Naive thymus-derived CD8-positive, alpha-beta T cell (primary cell): ENCODE data around the gene MIP. TPM values are rescaled to one million over a fixed set of nuclear protein-coding genes. Genes with fewer than 3 reads are reported as not detected.
A peak's percentile ranks its signal among the peaks of the same experiment; 100 is the strongest.

Experiments
- ATAC-seq, 2 donors: fragments of 150-1000 bp; cut with Tn5 transposase in 1 of 2; sonication (Bioruptor Pico), chemical (Tn5 transposase) in 1 of 2; 1 replicate in 1 of 2; 2 replicates in 1 of 2; pipeline ENCODE4 v1.10.0; 2021; ENCODE audit warnings: mild to moderate bottlenecking in 2 of 2, moderate library complexity in 2 of 2
- POLR2A ChIA-PET: fragments of 350-600 bp; sonication (Branson Sonifier 250); formaldehyde crosslinking; loops from one replicate; lab custom pipeline; 2021; ENCODE audit warnings: antibody characterized with exemption; lab: Charles Lee
- DNase-seq, 10 donors: peaks; one replicate each; pipeline versions ENCODE4 v3.0.0 to v3.0.0-alpha.2; 2020 to 2022
- H3K27ac Mint-ChIP-seq, 10 donors: one replicate each; pipeline ENCODE4 v1.8.0; 2020 to 2022; ENCODE audit warnings: mild to moderate bottlenecking in 10 of 10, mixed read lengths in 10 of 10, moderate library complexity in 4 of 10, inconsistent platforms in 1 of 10
- H3K27me3 Mint-ChIP-seq, 5 donors: one replicate each; pipeline ENCODE4 v1.8.0; 2021 to 2022; ENCODE audit warnings: mixed read lengths in 5 of 5
- H3K36me3 Mint-ChIP-seq, 3 donors: one replicate each; pipeline ENCODE4 v1.8.0; 2020 to 2022; ENCODE audit warnings: mixed read lengths in 3 of 3, mild to moderate bottlenecking in 2 of 3, inconsistent platforms in 1 of 3
- H3K4me1 Mint-ChIP-seq, 4 donors: one replicate each; pipeline ENCODE4 v1.8.0; 2021 to 2022; ENCODE audit warnings: mixed read lengths in 4 of 4
- H3K4me3 Mint-ChIP-seq, 10 donors: one replicate each; pipeline ENCODE4 v1.8.0; 2020 to 2022; ENCODE audit warnings: mild to moderate bottlenecking in 10 of 10, mixed read lengths in 10 of 10, moderate library complexity in 6 of 10, inconsistent platforms in 1 of 10
- H3K9me3 Mint-ChIP-seq, 9 donors: one replicate each; pipeline ENCODE4 v1.8.0; 2020 to 2022; ENCODE audit warnings: mixed read lengths in 9 of 9, mild to moderate bottlenecking in 3 of 9, inconsistent platforms in 1 of 9, moderate library complexity in 1 of 9
- polyA plus RNA-seq, 3 donors: library from polyadenylated mRNA; unstranded; fragments of 300-500 nt; fragmentation: Illumina TruSeq; gene quantifications; one replicate each; pipeline ENCODE4 v1.2.3, GENCODE V29; 2021
- total RNA-seq, 8 experiments: library from RNA in 2 of 8; stranded (reverse) in 2 of 8; gene quantifications; one replicate each; pipeline ENCODE4 v1.2.3 and lab custom pipeline; 2021 to 2026

MIP gene
- total and polyA plus RNA-seq, 5 experiments from 2014 or later: not detected

DNA sequence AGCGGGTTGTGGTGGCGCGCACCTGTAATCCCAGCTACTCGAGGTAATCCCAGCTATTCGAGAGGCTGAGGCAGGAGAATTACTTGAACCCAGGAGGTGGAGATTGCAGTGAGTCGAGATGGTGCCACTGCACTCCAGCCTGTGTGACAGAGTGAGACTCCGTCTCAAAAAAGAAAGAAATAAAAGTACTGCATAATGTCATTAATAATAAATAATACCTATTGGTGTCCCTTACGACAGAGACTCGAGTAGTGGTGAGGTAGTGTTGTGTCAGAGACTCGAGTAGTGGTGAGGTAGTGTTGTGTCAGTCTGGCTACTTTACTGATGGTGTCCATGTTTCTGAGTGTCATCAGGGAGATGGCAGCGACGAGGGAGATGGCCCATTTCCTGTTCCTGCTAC lies 32.2 kb upstream of the MIP start:
- peaks cover 4 to 13% (median 8%) of the 10 kb centered on the region in 5 donors for H3K27me3 Mint-ChIP-seq

DNA sequence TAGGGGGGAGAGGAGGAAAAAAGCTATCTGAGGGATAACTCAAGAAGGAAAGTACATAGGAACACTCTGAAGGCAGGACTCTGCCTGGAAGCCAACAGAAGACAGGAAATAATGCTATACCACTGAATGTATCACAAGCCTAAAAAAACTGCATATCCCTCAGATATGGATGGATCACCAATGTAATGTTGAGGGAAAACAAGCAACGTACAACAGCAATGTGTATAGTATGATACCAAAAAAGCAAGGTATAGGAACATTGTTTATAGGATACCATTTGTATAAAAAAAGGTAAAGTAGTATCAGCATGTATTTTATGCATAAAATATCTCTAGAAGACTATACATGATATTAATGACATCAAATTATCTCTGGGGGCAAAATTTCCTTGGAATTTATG lies 30.1 kb upstream of the MIP start:
- no peak for DNase-seq
- no peaks in the 10 kb centered on the region for H3K36me3 Mint-ChIP-seq
- H3K4me1 Mint-ChIP-seq: peaks cover 12 to 27% (median 20%) of the 10 kb centered on the region in 4 donors
- no peaks in the 10 kb centered on the region for H3K9me3 Mint-ChIP-seq
- H3K4me3 Mint-ChIP-seq: no peak overlapping the region
- POLR2A ChIA-PET: interaction anchor here (2.7 kb wide), 1 partner anchor 15 kb away, joined by 8 read pairs; the partner anchor contains the start of gene SPRYD4
- H3K27ac Mint-ChIP-seq: peak overlapping the region in 1 of 10 donors; percentile 12
- peaks cover 0 to 3% (median 0%) of the 10 kb centered on the region in 5 donors for H3K27me3 Mint-ChIP-seq
- no peak for ATAC-seq

More for the DNA sequence above, 32.2 kb upstream of the MIP start:
- peaks cover 8 to 20% (median 18%) of the 10 kb centered on the region in 4 donors for H3K4me1 Mint-ChIP-seq
- H3K36me3 Mint-ChIP-seq: no peaks in the 10 kb centered on the region
- DNase-seq (no peak), ATAC-seq (no peak)
- H3K9me3 Mint-ChIP-seq: no peaks in the 10 kb centered on the region
- H3K27ac Mint-ChIP-seq: peak overlapping the region in 2 of 10 donors; percentile 37 to 82
- H3K4me3 Mint-ChIP-seq: peak overlapping the region; percentile 88 to 95 (median 94)
- POLR2A ChIA-PET: no interaction called here

DNA sequence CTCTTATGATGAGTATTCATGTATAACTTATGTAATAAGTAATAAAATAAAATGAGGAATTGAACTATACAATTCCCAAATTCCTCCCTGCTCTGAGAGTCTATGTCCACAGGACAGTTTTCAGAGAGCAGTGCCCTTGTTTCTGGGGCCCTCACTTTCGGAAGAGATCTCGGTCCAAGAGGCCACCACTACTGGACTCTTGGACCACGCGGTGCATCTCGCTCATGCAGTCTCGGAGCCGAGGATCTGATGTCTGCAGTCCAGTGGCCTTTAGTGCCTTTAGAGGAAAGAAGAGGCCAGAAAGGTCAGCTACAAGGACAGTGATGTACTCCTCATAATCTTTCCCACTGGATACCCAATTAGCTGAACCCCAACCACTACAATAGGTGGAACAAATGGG lies 25.2 kb upstream of the MIP start:
- no peak overlapping the region for H3K27ac Mint-ChIP-seq
- no peak overlapping the region for H3K4me3 Mint-ChIP-seq
- H3K27me3 Mint-ChIP-seq: no peaks in the 10 kb centered on the region
- POLR2A ChIA-PET: interaction anchor here (0.9 to 1.7 kb wide), 2 partner anchors 12 to 364 kb away, joined by 5 to 6 read pairs; partner anchors contain the start of gene SPRYD4
- DNase-seq: no peak
- peaks cover 0 to 10% (median 5%) of the 10 kb centered on the region in 4 donors for H3K4me1 Mint-ChIP-seq
- no peak for ATAC-seq
- H3K9me3 Mint-ChIP-seq: no peaks in the 10 kb centered on the region
- H3K36me3 Mint-ChIP-seq: peaks cover 0 to 3% (median 0%) of the 10 kb centered on the region in 3 donors

DNA sequence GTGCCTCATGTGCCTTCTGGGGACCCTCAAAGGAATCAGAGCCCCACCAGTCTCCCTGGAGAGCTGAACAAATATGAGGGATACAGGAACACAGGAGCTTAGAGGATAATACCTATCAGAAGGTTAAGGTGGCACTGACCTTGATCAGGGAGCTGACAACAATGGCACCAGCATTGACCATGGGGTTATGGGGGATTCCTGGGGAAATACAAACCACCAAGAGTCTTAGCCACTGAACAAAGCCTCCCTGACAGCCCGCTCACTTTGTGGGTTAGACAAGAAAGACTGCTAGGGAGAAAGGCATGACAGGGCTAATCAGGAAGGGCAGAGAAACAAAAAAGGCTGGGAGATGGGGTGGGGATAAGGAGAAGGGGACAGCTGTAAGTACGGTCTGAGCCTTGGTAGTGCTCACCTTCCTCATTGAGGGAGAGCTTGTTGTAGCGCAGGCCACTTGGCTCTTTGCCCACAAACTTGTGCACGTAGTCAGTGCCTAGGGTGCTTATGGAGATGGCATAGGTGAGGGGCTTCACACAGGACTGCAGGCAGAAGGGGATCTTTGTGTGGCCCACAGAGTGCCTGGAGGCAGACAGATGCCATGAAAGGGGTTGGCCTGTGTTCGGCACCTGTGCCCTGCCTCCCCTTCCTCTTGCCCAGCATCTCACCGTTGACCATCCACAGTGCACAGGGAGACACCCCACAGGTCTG lies 23.2 kb upstream of the MIP start:
- DNase-seq (no peak), ATAC-seq (no peak)
- peak overlapping the region in 1 of 10 donors; percentile 3 for H3K4me3 Mint-ChIP-seq
- H3K27me3 Mint-ChIP-seq: no peaks in the 10 kb centered on the region
- H3K4me1 Mint-ChIP-seq: peaks cover 0 to 10% (median 7%) of the 10 kb centered on the region in 4 donors
- H3K9me3 Mint-ChIP-seq: no peaks in the 10 kb centered on the region
- POLR2A ChIA-PET: interaction anchor here (1.3 kb wide), 1 partner anchor 9 kb away, joined by 3 read pairs; the partner anchor contains the start of gene SPRYD4
- peak overlapping the region in 4 of 10 donors; percentile 14 to 62 (median 26) for H3K27ac Mint-ChIP-seq
- peaks cover 0 to 13% (median 0%) of the 10 kb centered on the region in 3 donors for H3K36me3 Mint-ChIP-seq

DNA sequence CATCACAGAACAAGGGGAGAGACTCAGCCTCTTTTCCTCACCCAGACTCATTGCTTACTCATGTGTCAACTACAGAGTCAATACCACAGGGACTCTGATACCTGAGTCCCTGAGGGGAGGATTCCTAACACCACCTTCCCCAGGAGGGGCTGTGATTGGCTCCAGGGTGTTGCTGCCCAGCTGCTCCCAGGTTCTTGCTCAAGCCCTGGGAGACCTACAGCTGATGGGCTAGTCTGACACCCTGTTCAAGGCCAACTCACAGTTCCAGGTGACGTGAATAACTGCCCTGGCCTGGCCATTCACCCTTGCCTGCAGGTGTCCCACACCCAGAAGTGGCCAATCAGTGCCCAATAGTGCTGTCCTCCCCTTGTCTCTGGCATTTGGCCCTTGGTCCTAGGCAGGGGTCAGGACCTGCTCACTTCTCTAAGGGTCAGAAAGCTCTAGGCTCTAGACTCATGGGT lies 22.5 kb upstream of the MIP start:
- ATAC-seq (no peak), DNase-seq (no peak)
- POLR2A ChIA-PET: interaction anchor here (0.8 to 1.3 kb wide), 2 partner anchors 8 to 13 kb away, joined by 3 read pairs; partner anchors contain the start of gene SPRYD4
- peak overlapping the region in 2 of 10 donors; percentile 23 to 29 for H3K27ac Mint-ChIP-seq
- H3K4me3 Mint-ChIP-seq: no peak overlapping the region
- H3K9me3 Mint-ChIP-seq: no peaks in the 10 kb centered on the region
- H3K36me3 Mint-ChIP-seq: peaks cover 0 to 13% (median 0%) of the 10 kb centered on the region in 3 donors
- H3K27me3 Mint-ChIP-seq: no peaks in the 10 kb centered on the region
- H3K4me1 Mint-ChIP-seq: peaks cover 2 to 12% (median 7%) of the 10 kb centered on the region in 4 donors

DNA sequence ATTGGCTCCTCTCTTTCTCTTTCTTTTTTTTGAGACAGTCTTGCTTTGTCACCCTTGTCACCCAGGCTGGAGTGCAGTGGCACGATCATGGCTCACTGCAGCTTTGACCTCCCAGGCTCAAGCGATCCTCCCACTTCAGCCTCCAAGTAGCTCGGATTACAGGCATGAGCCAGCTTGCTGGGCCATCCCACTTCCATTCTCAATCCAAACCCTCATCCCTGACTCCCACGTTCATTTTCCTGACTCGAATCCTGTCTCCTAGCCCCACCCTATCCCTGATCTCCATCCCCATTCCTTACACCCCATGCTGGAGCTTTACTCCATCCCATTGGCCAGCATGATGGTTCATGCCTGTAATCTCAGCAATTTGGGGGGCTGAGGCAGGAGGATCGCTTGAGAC lies 21.7 kb upstream of the MIP start:
- no peak overlapping the region for H3K4me3 Mint-ChIP-seq
- ATAC-seq (no peak), DNase-seq (no peak)
- H3K36me3 Mint-ChIP-seq: peaks cover 0 to 15% (median 0%) of the 10 kb centered on the region in 3 donors
- POLR2A ChIA-PET: interaction anchor here (0.8 kb wide), 1 partner anchor 12 kb away, joined by 3 read pairs; no protein-coding TSS in a partner anchor
- peaks cover 6 to 21% (median 12%) of the 10 kb centered on the region in 4 donors for H3K4me1 Mint-ChIP-seq
- H3K9me3 Mint-ChIP-seq: no peaks in the 10 kb centered on the region
- H3K27me3 Mint-ChIP-seq: no peaks in the 10 kb centered on the region
- H3K27ac Mint-ChIP-seq: peak overlapping the region in 5 of 10 donors; percentile 36 to 81 (median 45)

DNA sequence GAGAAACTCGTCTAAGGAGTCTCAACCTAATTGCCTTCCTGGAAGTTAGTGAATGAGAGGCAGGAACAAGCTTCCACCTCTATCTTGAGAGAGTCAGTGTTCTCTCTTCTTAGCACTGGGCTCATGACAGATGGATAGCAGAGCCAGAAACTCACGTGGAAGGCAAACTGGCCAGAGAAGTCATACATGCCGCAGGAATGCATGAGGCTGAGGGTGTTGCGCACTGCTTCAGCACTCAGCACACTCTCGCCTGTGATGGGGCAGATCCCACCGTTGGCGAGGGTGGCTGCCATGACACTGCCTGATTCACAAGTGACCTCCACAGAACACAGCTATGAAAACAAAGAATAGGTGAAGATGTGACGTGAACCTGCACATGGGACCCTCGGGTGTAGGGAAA lies 19.9 kb upstream of the MIP start:
- H3K4me3 Mint-ChIP-seq: no peak overlapping the region

DNA sequence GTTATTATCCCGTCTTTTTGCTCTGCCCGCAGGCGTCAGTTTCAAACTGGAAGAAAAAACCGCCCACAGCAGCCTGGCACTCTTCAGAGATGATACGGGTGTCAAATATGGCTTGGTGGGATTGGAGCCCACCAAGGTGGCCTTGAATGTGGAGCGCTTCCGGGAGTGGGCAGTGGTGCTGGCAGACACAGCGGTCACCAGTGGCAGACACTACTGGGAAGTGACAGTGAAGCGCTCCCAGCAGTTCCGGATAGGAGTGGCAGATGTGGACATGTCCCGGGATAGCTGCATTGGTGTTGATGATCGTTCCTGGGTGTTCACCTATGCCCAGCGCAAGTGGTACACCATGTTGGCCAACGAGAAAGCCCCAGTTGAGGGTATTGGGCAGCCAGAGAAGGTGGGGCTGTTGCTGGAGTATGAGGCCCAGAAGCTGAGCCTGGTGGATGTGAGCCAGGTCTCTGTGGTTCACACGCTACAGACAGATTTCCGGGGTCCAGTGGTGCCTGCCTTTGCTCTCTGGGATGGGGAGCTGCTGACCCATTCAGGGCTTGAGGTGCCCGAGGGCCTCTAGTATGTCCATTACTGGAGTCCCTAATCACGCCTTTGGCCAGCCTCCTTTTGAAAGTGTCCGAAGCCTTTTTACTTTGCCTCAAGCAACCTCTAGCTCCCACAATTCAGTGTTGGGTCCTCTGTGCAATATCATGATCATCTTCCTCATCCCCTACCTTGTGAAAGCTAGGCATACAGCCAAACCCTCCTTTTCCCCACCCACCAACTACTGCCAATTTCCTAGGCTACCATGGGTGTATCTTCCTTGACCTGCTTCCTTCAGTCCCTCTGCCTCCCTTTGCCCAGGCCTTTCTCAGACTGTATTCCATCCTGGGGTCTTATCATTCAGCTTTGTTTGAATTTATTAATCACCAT lies 14.8 kb upstream of the MIP start:
- H3K27me3 Mint-ChIP-seq: no peaks in the 10 kb centered on the region
- no peaks in the 10 kb centered on the region for H3K9me3 Mint-ChIP-seq
- POLR2A ChIA-PET: interaction anchor here (0.5 to 2.4 kb wide), 15 partner anchors 8 to 365 kb away, joined by 3 to 8 read pairs (median 5); partner anchors contain the start of genes GLS2, PA2G4, RNF41 and SMARCC2
- peaks cover 0 to 8% (median 0%) of the 10 kb centered on the region in 3 donors for H3K36me3 Mint-ChIP-seq
- peak overlapping the region; percentile 90 to 98 (median 96) for H3K4me3 Mint-ChIP-seq
- H3K27ac Mint-ChIP-seq: peak overlapping the region; percentile 96 to 99 (median 98)
- ATAC-seq: no peak
- peaks cover 18 to 39% (median 33%) of the 10 kb centered on the region in 4 donors for H3K4me1 Mint-ChIP-seq
- no peak for DNase-seq

More for the DNA sequence above, 19.9 kb upstream of the MIP start:
- peaks cover 13 to 29% (median 20%) of the 10 kb centered on the region in 4 donors for H3K4me1 Mint-ChIP-seq
- ATAC-seq (no peak), DNase-seq (no peak)
- H3K27ac Mint-ChIP-seq: peak overlapping the region in 3 of 10 donors; percentile 38 to 44 (median 41)
- no peaks in the 10 kb centered on the region for H3K27me3 Mint-ChIP-seq
- H3K9me3 Mint-ChIP-seq: no peaks in the 10 kb centered on the region
- POLR2A ChIA-PET: no interaction called here
- peaks cover 0 to 15% (median 0%) of the 10 kb centered on the region in 3 donors for H3K36me3 Mint-ChIP-seq

DNA sequence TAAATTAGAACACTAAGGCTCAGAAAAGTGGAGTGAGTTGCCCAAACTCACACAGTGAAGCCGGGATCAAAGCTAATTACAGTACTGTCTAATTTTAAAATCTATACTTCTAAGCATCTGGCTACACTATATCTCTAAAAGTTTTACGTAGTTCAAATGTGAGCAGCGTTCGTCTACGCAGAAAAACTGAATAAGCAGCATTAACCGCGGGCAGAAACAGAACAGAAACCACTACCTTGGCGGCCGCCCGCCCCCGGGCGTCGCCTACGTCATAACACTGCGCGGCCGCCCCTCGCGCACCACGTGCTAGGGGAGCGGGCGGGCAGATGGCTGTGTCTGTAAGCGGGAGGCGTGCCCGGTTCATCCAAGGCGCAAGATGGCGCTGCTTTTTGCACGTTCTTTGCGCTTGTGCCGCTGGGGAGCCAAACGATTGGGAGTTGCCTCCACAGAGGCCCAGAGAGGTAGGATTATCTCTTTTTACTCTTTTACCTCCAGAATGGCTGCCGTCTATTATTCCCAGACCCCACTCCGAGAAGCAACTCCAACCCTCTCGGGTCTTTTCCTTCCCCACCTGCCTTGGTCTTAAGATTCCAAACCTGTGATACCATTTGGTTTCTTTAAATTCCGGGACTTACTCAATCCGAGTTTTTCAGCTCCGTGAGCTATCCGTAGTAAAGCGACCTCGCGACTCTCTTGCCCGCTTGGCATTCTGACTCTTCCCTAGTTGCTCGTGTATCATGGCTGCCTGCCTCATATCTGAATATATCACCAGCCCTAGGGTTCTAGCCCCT lies 14.0 kb upstream of the MIP start, which contains the start of gene SPRYD4:
Gene SPRYD4, plus strand, starts transcription at position 363 of the 791 bp plus-strand sequence. Its CDS starts 14 bp downstream, at position 377.
- peak within 1 kb of the TSS; percentile 96 to 99 (median 98) for H3K27ac Mint-ChIP-seq

DNA sequence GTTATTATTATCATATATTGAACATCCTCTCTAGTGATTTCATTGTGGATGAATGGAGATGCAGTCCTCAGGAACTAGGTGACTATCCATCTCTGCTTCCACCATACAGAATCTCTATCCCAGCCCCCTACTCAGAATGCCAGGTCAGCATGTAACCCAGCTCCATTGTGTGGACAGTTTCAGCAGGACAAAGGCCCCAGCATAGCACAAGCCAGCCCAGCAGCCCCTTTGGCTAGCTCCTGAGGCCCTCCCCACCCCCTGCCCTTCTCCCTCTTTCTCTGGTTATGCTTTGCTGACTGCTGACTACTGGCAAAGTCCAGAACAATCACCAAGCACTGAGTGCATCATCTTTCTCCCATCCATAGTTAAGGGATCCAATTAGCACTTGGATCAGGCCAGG lies 8.1 kb upstream of the MIP start:
- no peak overlapping the region for H3K4me3 Mint-ChIP-seq
- H3K27ac Mint-ChIP-seq: no peak overlapping the region
- ATAC-seq (no peak), DNase-seq (no peak)
- H3K9me3 Mint-ChIP-seq: no peaks in the 10 kb centered on the region
- H3K27me3 Mint-ChIP-seq: no peaks in the 10 kb centered on the region
- peaks cover 3 to 11% (median 6%) of the 10 kb centered on the region in 4 donors for H3K4me1 Mint-ChIP-seq
- POLR2A ChIA-PET: interaction anchor here (1.4 kb wide), 1 partner anchor 147 kb away, joined by 3 read pairs; the partner anchor contains the start of gene CNPY2
- no peaks in the 10 kb centered on the region for H3K36me3 Mint-ChIP-seq

More for the DNA sequence above, 14.0 kb upstream of the MIP start, which contains the start of gene SPRYD4:
- Mint-ChIP-seq H3K9me3 (no peaks in the 10 kb centered on the region), H3K4me3 (peak within 1 kb of the TSS; percentile 90 to 98 (median 96)), H3K4me1 (peaks cover 19 to 42% (median 35%) of the 10 kb centered on the region in 4 donors), H3K27me3 (no peaks in the 10 kb centered on the region), H3K36me3 (peaks cover 0 to 5% (median 0%) of the 10 kb centered on the region in 3 donors)
- POLR2A ChIA-PET: interaction anchor here (0.5 to 2.4 kb wide), 20 partner anchors 9 to 366 kb away, joined by 3 to 11 read pairs (median 5); partner anchors contain the start of genes CNPY2, IL23A, MYL6B and PA2G4
- peak; percentile 91 to 96 (median 93) for DNase-seq
- ATAC-seq: peak; percentile 94 to 96
